Measurements from ENCODE around the gene POLR1C. TPM values are rescaled to one million over a fixed set of nuclear protein-coding genes. Genes with fewer than 3 reads are reported as not detected.

POLR1C gene
- total and polyA plus RNA-seq, 10 of the 15 experiments (the other 5 are each of a cell fraction or from before 2014, with no cell fraction given), result 40.0 to 180 (median 66.2) TPM

DNA sequence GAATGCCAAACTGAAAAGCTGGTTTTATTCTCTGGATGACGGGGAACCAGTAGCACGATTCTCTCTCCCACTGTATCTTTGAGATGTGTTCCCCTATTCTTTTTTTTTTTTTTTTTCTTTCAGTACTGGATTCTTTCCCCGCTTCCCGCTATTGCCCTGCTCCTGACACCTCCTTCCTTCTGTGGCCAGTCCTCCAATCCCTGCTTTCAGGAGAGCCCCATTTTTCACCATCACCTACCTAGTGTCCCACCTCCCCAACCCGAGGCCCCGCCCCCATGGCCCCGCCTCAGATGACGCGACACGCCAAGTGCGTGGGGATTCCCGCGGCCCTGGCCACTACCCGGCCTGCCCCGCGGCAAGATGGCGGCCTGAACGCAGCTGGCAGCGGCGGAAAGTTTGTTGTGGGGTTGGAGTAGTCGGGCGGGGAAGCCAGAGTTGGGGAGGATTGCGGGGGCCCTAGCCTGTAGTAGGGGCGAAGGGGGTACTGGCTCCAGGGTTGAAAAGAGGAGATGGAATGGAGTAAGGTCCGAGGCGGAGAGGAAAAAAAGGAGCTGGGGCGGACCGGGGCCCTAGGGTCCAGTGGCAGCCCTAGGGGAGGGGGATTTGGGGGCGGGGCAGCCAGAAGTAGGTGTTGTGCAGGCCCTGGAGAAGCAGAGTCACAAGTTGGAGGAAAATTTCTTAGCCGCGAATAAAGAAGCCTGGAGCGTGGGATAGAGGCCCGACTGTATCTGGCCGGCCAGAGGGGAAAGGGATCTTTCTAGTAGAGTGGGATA is 39.5 kb upstream of the POLR1C start, which contains the start of gene TJAP1 (continued):
- TF ChIP-seq, protein P1, sequence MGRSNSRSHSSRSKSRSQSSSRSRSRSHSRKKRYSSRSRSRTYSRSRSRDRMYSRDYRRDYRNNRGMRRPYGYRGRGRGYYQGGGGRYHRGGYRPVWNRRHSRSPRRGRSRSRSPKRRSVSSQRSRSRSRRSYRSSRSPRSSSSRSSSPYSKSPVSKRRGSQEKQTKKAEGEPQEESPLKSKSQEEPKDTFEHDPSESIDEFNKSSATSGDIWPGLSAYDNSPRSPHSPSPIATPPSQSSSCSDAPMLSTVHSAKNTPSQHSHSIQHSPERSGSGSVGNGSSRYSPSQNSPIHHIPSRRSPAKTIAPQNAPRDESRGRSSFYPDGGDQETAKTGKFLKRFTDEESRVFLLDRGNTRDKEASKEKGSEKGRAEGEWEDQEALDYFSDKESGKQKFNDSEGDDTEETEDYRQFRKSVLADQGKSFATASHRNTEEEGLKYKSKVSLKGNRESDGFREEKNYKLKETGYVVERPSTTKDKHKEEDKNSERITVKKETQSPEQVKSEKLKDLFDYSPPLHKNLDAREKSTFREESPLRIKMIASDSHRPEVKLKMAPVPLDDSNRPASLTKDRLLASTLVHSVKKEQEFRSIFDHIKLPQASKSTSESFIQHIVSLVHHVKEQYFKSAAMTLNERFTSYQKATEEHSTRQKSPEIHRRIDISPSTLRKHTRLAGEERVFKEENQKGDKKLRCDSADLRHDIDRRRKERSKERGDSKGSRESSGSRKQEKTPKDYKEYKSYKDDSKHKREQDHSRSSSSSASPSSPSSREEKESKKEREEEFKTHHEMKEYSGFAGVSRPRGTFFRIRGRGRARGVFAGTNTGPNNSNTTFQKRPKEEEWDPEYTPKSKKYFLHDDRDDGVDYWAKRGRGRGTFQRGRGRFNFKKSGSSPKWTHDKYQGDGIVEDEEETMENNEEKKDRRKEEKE (IDR thresholded peaks at IDR 0.05), result no peak
- TF ChIP-seq POLR2AphosphoS5 (IDR thresholded peaks at IDR 0.05; ENCODE audit: low read length) (peak; percentile 83), ETV6 (conservative IDR thresholded peaks at IDR 0.05 in 1 of 2, IDR thresholded peaks at IDR 0.05 in 1 of 2; ENCODE audit: borderline replicate concordance in 1 of 2, low read depth in 1 of 2) (no peak), KLF5 (IDR thresholded peaks at IDR 0.05; ENCODE audit: partially characterized antibody) (no peak), HDGF (IDR thresholded peaks at IDR 0.05) (no peak), NFIC (IDR thresholded peaks at IDR 0.05; ENCODE audit: low read depth, low read length) (no peak), NR2C2 (IDR thresholded peaks at IDR 0.05; ENCODE audit: borderline replicate concordance, control insufficient read depth, insufficient read length, low read depth) (no peak), ZNF384 (IDR thresholded peaks at IDR 0.05; ENCODE audit: borderline replicate concordance, low read depth, low read length) (no peak), ZNF217 (IDR thresholded peaks at IDR 0.05) (no peak), POLR2A (IDR thresholded peaks at IDR 0.05; ENCODE audit: low read depth, low read length) (peak; percentile 93), JUNB (IDR thresholded peaks at IDR 0.05) (no peak), SRF (IDR thresholded peaks at IDR 0.05; ENCODE audit: low read depth in 2 of 2, low read length in 2 of 2) (0 out of 4 replicates have a peak, but pooled peaks of 1 of the 2 experiments have one; percentile 14), MXI1 (IDR thresholded peaks at IDR 0.05; ENCODE audit: low read depth, low read length) (no peak; the same call in 1 of the 2 replicates), TCF12 (IDR thresholded peaks at IDR 0.05; ENCODE audit: low read depth, low read length) (peak; percentile 81), EGR1 (IDR thresholded peaks at IDR 0.05; ENCODE audit: borderline replicate concordance in 1 of 2, low read depth in 2 of 2, low read length in 2 of 2) (0 out of 3 replicates have a peak, but pooled peaks of 1 of the 2 experiments have one; percentile 21), WRNIP1 (IDR thresholded peaks at IDR 0.05; ENCODE audit: borderline replicate concordance, low read depth, low read length) (no peak), TAF1 (IDR thresholded peaks at IDR 0.05; ENCODE audit: borderline replicate concordance, low read depth, low read length) (peak; percentile 96), SMC3 (IDR thresholded peaks at IDR 0.05; ENCODE audit: borderline replicate concordance, low read length) (no peak)
- TF ChIP-seq, protein P2, sequence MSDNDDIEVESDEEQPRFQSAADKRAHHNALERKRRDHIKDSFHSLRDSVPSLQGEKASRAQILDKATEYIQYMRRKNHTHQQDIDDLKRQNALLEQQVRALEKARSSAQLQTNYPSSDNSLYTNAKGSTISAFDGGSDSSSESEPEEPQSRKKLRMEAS (IDR thresholded peaks at IDR 0.05; ENCODE audit: low read depth, low read length), result no peak
- TF ChIP-seq, protein P3, sequence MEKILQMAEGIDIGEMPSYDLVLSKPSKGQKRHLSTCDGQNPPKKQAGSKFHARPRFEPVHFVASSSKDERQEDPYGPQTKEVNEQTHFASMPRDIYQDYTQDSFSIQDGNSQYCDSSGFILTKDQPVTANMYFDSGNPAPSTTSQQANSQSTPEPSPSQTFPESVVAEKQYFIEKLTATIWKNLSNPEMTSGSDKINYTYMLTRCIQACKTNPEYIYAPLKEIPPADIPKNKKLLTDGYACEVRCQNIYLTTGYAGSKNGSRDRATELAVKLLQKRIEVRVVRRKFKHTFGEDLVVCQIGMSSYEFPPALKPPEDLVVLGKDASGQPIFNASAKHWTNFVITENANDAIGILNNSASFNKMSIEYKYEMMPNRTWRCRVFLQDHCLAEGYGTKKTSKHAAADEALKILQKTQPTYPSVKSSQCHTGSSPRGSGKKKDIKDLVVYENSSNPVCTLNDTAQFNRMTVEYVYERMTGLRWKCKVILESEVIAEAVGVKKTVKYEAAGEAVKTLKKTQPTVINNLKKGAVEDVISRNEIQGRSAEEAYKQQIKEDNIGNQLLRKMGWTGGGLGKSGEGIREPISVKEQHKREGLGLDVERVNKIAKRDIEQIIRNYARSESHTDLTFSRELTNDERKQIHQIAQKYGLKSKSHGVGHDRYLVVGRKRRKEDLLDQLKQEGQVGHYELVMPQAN (conservative IDR thresholded peaks at IDR 0.05), result no peak; the same call in 1 of the 2 replicates
- TF ChIP-seq, protein P4, sequence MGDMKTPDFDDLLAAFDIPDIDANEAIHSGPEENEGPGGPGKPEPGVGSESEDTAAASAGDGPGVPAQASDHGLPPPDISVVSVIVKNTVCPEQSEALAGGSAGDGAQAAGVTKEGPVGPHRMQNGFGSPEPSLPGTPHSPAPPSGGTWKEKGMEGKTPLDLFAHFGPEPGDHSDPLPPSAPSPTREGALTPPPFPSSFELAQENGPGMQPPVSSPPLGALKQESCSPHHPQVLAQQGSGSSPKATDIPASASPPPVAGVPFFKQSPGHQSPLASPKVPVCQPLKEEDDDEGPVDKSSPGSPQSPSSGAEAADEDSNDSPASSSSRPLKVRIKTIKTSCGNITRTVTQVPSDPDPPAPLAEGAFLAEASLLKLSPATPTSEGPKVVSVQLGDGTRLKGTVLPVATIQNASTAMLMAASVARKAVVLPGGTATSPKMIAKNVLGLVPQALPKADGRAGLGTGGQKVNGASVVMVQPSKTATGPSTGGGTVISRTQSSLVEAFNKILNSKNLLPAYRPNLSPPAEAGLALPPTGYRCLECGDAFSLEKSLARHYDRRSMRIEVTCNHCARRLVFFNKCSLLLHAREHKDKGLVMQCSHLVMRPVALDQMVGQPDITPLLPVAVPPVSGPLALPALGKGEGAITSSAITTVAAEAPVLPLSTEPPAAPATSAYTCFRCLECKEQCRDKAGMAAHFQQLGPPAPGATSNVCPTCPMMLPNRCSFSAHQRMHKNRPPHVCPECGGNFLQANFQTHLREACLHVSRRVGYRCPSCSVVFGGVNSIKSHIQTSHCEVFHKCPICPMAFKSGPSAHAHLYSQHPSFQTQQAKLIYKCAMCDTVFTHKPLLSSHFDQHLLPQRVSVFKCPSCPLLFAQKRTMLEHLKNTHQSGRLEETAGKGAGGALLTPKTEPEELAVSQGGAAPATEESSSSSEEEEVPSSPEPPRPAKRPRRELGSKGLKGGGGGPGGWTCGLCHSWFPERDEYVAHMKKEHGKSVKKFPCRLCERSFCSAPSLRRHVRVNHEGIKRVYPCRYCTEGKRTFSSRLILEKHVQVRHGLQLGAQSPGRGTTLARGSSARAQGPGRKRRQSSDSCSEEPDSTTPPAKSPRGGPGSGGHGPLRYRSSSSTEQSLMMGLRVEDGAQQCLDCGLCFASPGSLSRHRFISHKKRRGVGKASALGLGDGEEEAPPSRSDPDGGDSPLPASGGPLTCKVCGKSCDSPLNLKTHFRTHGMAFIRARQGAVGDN (IDR thresholded peaks at IDR 0.05), result peak; percentile 55; the same call in 1 of the 2 replicates

All from GM12878 (cell line).